IMR-90 (cell line): ENCODE data around the gene PFKP.

Experiments
- BHLHE40 ChIP-seq: fragments of 150-350 bp; IDR thresholded peaks from 2 replicates; pipeline ENCODE4 v1.6.1; 2016; ENCODE audit warnings: mild to moderate bottlenecking, low read depth, low read length
- CEBPB ChIP-seq: IDR thresholded peaks from 2 replicates; pipeline ENCODE4 v1.6.1; 2012; ENCODE audit warnings: low read depth, low read length, improper control_type of control experiment
- CHD1 ChIP-seq: IDR thresholded peaks from 2 replicates; pipeline ENCODE4 v1.6.1; 2012; ENCODE audit warnings: low read depth, low read length, improper control_type of control experiment
- ELK1 ChIP-seq: fragments of 150-350 bp; IDR thresholded peaks from 2 replicates; pipeline ENCODE4 v1.6.1; 2016; ENCODE audit warnings: low read depth, mild to moderate bottlenecking, low read length, moderate library complexity, borderline replicate concordance
- MXI1 ChIP-seq: IDR thresholded peaks from 2 replicates; pipeline ENCODE4 v1.6.1; 2012; ENCODE audit warnings: low read depth, mild to moderate bottlenecking, low read length, moderate library complexity, borderline replicate concordance
- POLR2A ChIP-seq: IDR thresholded peaks from 2 replicates; pipeline ENCODE4 v1.6.1; 2012; ENCODE audit warnings: mild to moderate bottlenecking, low read depth, low read length
- RAD21 ChIP-seq: IDR thresholded peaks from 2 replicates; pipeline ENCODE4 v1.6.1; 2012; ENCODE audit warnings: low read length, improper control_type of control experiment
- RCOR1 ChIP-seq: IDR thresholded peaks from 2 replicates; pipeline ENCODE4 v1.6.1; 2012; ENCODE audit warnings: mild to moderate bottlenecking, low read length, improper control_type of control experiment; ENCODE audit not compliant: insufficient replicate concordance
- SMC3 ChIP-seq: fragments of 150-350 bp; IDR thresholded peaks from 2 replicates; pipeline ENCODE4 v1.6.1; 2016; ENCODE audit warnings: low read depth, mild to moderate bottlenecking, antibody characterized with exemption, low read length, moderate library complexity
- TF ChIP-seq, protein P1 (sequence below): conservative IDR thresholded peaks from 2 replicates; pipeline ENCODE4 v1.5.1; 2012; ENCODE audit warnings: mild to moderate bottlenecking, low read depth, low read length, improper control_type of control experiment
- TF ChIP-seq, protein P2 (sequence below): fragments of 150-350 bp; IDR thresholded peaks from 2 replicates; pipeline ENCODE4 v1.6.1; 2017; ENCODE audit warnings: mild to moderate bottlenecking, antibody characterized with exemption, low read length, low read depth

GRCh38 chr10:3154666-3155065 is 87.3 kb downstream of the PFKP start:
- TF ChIP-seq, protein P1, sequence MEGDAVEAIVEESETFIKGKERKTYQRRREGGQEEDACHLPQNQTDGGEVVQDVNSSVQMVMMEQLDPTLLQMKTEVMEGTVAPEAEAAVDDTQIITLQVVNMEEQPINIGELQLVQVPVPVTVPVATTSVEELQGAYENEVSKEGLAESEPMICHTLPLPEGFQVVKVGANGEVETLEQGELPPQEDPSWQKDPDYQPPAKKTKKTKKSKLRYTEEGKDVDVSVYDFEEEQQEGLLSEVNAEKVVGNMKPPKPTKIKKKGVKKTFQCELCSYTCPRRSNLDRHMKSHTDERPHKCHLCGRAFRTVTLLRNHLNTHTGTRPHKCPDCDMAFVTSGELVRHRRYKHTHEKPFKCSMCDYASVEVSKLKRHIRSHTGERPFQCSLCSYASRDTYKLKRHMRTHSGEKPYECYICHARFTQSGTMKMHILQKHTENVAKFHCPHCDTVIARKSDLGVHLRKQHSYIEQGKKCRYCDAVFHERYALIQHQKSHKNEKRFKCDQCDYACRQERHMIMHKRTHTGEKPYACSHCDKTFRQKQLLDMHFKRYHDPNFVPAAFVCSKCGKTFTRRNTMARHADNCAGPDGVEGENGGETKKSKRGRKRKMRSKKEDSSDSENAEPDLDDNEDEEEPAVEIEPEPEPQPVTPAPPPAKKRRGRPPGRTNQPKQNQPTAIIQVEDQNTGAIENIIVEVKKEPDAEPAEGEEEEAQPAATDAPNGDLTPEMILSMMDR, result no peak
- TF ChIP-seq SMC3, result no peak
- TF ChIP-seq MXI1, result no peak
- no peak for TF ChIP-seq RCOR1
- no peak for TF ChIP-seq CEBPB
- TF ChIP-seq RAD21, result no peak
- TF ChIP-seq ELK1, result no peak
- TF ChIP-seq BHLHE40, result no peak
- no peak for TF ChIP-seq POLR2A
- TF ChIP-seq, protein P2, sequence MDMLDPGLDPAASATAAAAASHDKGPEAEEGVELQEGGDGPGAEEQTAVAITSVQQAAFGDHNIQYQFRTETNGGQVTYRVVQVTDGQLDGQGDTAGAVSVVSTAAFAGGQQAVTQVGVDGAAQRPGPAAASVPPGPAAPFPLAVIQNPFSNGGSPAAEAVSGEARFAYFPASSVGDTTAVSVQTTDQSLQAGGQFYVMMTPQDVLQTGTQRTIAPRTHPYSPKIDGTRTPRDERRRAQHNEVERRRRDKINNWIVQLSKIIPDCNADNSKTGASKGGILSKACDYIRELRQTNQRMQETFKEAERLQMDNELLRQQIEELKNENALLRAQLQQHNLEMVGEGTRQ, result no peak
- TF ChIP-seq CHD1, result no peak
